SU-DHL-6 (cell line): Measurements from ENCODE around the gene GLI2.

ENCODE experiments used
- EZH2phosphoT487 ChIP-seq: fragments of 200-600 bp; sonication (generic), shearing (Covaris generic); conservative IDR thresholded peaks from 2 replicates; pipeline ENCODE4 v1.6.1; 2018; ENCODE audit warnings: mild to moderate bottlenecking, antibody characterized with exemption, low read length, moderate library complexity, mixed read lengths
- TF ChIP-seq, protein P1 (sequence below): fragments of 200-600 bp; sonication (generic); IDR thresholded peaks from one replicate; pipeline ENCODE4 v1.5.1; 2017; ENCODE audit warnings: antibody characterized with exemption, mild to moderate bottlenecking, low read length, moderate library complexity; ENCODE audit not compliant: insufficient read depth, poor library complexity, severe bottlenecking

DNA sequence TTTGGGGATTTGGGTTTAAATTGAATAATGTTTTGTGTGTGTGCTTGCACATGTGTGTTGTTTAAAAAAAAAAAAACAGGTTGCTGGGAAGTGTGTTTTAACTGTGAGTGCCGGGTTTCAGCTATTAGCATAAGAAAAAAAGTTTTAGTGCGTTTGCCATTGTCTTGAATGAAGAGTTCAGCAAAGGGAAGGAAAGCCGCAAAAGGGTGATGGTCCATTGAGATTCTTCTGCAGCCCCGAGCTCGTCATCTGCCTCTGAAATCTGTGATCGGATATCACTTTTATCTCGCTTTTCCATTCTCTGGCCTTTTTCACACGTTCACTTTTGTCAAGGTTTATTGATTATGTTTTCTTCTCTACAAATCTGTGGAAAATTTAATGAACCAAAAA is 4.7 kb downstream of the GLI2 start:
- TF ChIP-seq, protein P1, sequence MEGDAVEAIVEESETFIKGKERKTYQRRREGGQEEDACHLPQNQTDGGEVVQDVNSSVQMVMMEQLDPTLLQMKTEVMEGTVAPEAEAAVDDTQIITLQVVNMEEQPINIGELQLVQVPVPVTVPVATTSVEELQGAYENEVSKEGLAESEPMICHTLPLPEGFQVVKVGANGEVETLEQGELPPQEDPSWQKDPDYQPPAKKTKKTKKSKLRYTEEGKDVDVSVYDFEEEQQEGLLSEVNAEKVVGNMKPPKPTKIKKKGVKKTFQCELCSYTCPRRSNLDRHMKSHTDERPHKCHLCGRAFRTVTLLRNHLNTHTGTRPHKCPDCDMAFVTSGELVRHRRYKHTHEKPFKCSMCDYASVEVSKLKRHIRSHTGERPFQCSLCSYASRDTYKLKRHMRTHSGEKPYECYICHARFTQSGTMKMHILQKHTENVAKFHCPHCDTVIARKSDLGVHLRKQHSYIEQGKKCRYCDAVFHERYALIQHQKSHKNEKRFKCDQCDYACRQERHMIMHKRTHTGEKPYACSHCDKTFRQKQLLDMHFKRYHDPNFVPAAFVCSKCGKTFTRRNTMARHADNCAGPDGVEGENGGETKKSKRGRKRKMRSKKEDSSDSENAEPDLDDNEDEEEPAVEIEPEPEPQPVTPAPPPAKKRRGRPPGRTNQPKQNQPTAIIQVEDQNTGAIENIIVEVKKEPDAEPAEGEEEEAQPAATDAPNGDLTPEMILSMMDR: no peak
- TF ChIP-seq EZH2phosphoT487: no peak
